ENCODE data around the gene RASA4.
"Not testable (repeated sequence)": the region's sequence is repeated elsewhere in the genome, so short reads cannot be mapped to it uniquely, and the experiment has no call there.

The RASA4 gene

GRCh38 chr7:102544372-102544771 is 72.2 kb downstream of the RASA4 start:
- DNase-seq (ENCODE audit: low read depth in 2 of 3, low spot score in 2 of 3) = not testable (repeated sequence)

- not testable (repeated sequence) for DNase-seq (ENCODE audit: low read depth in 2 of 3, low spot score in 2 of 3)
Observed at GRCh38 chr7:102543596-102543995, 73.0 kb downstream of the RASA4 start, which contains the start of gene UPK3BL2. Gene UPK3BL2, minus strand, starts transcription at chr7:102543696. Its CDS starts 60 bp downstream, at chr7:102543636.

DNA sequence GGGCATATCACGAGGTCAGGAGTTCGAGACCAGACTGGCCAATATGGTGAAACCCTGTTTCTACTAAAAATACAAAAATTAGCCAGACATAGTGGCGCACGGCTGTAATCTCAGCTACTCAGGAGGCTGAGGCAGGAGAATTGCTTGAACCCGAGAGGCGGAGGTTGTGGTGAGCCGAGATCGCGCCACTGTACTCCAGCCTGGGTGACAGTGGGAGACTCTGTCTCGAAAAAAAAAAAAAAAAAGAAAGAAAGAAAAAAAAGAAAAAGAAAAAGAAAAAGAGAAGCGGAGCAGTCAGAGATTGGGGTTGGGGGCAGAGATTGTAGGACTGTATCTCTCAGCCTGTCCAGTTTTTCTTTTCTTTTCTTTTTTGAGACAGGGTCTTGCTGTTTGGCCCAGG is 73.8 kb downstream of the RASA4 start:
- not testable (repeated sequence) for DNase-seq (ENCODE audit: low read depth in 2 of 3, low spot score in 2 of 3)

- DNase-seq (ENCODE audit: low read depth in 2 of 3, low spot score in 2 of 3) = not testable (repeated sequence)
Observed at GRCh38 chr7:102542083-102542482, 74.5 kb downstream of the RASA4 start.

DNA sequence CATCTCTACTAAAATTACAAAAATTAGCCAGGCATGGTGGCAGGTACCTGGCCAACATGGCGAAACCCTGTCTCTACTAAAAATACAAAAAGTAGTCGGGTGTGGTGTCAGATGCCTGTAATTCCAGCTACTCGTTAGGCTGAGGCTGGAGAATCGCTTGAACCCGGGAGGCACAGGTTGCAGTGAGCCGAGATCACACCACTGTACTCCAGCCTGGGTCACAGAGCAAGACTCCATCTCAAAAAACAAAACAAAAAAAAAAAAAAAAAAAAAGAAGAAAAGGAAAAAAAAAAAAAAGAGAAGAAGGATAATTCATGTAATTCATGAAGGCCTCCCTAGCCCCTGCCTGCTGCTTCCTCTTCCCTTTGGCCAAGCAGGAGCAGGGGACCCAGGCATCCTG is 76.0 kb downstream of the RASA4 start:
- not testable (repeated sequence) for DNase-seq (ENCODE audit: low read depth in 2 of 3, low spot score in 2 of 3)

DNA sequence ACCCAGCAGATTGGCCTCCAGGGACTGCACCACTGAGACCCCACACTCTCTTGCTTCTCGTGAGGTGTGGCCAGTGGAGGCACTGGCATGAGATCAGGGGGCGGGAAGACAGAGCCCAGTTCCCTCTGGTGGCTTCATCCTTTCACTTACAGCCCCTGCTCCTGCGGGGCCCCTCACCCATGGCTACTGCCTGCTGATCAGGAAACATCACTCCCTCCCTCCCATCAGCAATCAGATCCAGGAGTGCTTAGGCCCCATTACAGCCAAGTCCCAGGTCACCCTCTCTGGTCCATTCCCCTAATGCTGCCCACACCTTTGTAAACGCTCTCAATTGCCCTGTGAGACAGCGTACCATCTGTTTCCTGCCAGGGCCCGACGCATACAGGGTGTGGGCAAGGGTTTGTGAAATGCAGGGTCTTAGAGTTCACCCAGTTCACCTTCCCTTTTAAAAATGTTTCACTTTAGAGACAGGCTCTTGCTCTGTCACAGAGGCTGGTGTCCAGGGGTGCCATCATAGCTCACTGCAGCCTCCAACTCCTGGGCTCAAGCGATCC is 81.4 kb downstream of the RASA4 start:
- DNase-seq (ENCODE audit: low read depth in 2 of 3, low spot score in 2 of 3) = not testable (repeated sequence)

DNA sequence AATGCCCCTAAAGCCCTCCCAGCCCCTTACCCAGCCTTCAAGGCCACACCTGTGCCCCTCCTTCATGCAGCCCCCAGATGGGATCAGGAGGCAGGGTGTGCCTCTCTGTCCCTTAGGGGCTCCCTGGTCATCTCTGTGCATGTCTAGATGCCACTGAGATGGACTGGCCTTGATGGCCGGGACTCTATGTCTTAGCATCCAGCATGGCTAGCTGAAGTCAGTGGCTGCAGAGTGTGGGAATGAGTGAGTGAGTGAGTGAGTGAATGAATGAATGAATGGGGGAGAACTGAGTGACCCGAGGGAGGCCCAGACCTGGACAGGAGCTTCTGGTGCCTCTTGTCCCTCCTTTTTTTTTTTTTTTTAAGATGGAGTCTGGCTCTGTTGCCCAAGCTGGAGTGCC is 84.4 kb downstream of the RASA4 start:
- not testable (repeated sequence) for DNase-seq (ENCODE audit: low read depth in 2 of 3, low spot score in 2 of 3)

DNA sequence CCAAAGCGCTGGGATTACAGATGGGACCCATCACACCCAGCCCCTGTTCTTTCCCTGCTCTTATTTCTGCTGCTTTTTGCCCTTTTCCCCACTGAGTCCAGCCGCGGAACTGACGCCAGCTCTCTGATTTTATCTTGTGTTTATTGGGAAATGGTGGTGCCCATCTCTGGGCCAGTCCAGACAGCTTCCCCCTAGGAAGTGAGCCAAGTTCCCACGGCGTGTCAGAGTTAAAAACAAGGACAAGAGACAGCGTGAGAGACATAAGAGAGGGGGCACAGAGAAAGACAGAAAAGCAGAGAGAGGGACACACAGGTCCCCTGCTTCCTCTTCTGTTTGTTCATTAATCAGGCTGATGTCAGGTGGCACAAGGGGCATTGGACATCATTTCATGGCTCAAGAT is 85.0 kb downstream of the RASA4 start:
- DNase-seq (ENCODE audit: low read depth in 2 of 3, low spot score in 2 of 3) = not testable (repeated sequence)

DNA sequence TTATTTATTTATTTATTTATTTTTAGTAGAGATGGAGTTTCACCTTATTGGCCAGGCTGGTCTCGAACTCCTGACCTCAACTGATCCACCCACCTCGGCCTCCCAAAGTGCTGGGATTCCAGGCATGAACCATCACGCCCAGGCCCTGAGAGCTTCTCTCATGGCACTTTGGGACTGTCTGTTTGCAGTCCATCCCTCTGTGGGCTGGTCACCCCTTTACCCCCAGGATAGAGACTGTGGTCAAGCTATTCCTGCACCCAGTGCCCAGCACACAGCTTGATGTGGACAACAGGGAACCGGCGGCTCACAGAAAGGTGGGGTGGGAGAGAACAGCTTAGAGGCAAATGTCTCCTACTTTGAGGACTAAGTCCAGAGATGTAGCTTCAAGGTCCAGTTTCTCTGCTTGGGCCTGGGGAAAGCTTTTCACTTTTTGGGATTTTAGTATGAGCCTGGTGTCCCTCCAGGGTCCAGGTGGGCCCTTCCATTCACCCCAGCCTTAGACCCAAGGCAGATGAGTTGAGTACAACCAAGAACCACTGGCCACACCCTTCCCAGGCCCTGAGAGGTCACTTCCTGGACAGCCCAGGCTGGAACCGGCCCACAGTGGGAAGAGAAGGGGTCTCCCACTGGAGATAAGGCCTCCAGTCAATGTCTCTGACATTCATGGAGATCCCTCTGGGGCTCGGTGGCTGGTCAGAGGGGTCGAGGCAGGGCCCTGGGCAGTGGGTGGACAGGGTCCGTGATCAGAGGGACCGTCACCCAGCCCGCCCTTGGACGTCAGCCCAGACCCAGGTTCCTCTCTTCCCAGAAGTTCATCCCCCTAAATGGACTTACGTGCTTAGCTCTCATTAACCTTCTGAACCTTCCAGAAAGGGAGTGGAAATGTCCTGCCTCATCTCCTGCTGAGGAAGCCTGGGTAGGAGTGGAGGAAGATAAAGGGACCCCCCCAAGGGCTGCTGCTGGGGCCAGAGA is 88.4 kb downstream of the RASA4 start:
- DNase-seq (ENCODE audit: low read depth in 2 of 3, low spot score in 2 of 3) = not testable (repeated sequence)

- not testable (repeated sequence) for DNase-seq (ENCODE audit: low read depth in 2 of 3, low spot score in 2 of 3)
Observed at GRCh38 chr7:102527182-102527581, 89.4 kb downstream of the RASA4 start.

- not testable (repeated sequence) for DNase-seq (ENCODE audit: low read depth in 2 of 3, low spot score in 2 of 3)
Observed at GRCh38 chr7:102524803-102525202, 91.8 kb downstream of the RASA4 start.
